HG02642 (cell line): ENCODE data around the gene KIF11.

Source experiments
- ATAC-seq: cut with Tn5 transposase; IDR thresholded peaks from one replicate; pipeline ENCODE4 v1.9.1; 2021; ENCODE audit warnings: mild to moderate bottlenecking; ENCODE audit not compliant: unreplicated experiment, poor library complexity

KIF11 gene

DNA sequence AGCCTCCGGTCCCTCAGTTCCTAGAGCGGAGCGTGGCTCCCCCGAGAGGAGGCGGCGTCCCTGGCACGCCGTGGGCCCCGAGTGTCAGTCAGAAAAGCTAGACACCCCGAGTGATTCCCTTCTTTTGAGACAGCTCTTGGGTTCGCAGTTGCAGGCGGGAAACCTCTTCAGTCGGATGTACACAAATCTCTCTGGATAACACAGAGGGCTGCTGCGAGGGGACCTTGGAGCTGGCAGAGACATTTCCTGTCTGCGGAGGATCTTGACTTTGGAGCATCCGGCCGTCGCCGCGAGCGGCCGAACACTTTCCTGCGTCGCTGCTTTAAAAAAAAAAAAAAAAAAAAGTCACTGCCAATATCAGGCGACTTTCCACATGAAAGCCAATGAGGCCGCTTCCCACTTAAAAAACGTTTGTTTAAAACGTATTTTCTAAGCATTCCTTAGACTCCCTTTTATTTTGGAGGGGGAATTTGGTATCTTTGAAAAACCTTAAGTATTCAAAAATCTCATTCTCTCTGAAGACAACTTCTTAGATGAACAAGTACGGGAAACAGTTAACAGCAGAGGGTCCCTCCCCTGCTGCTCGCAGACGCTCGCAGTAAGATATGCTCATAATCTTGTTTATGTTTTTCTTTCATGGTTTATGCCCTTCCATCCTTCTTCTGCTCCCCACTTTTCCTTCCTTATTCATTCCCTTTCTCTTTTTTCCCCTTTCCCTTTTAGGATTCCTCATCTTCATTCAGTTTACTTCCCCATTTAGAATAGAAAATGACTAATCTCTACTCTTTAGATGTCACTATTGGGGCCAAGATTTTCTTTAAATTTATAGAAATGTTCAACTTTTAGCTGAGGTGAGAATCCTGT, 106.8 kb downstream of the KIF11 start:
- no peak for ATAC-seq

DNA sequence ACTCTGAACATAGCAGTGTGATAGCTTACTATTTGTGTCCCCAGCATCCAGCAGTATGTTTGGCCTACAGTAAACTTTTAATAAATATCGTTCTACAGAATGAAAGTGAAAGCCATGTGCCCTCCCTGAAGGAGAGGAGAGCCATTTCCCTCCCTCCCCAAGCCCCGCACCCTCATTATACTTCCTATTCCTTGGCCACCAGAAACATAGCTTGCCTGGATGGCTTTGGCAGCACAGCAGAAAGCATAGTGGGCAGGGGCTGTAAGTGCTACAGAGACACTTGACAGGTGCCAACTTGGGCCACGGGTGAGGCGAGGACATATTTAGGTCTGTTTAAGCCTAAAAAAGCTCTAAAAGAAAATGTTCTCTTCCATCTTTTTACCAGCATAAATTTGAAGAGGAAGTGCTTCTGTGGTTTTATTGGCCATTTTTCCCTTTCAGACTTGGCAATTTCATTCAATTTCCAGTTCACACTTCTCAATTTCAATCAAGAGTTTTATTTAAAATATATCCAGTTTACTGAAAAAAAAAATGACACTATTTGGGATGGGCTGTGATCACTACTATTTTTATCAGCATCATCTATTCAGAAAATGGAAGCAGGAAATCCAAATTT, 109.5 kb downstream of the KIF11 start:
- ATAC-seq = no peak
